ENCODE measurements around the gene PDSS1.
"Not testable (repeated sequence)": the region's sequence is repeated elsewhere in the genome, so short reads cannot be mapped to it uniquely, and the experiment has no call there.

DNA sequence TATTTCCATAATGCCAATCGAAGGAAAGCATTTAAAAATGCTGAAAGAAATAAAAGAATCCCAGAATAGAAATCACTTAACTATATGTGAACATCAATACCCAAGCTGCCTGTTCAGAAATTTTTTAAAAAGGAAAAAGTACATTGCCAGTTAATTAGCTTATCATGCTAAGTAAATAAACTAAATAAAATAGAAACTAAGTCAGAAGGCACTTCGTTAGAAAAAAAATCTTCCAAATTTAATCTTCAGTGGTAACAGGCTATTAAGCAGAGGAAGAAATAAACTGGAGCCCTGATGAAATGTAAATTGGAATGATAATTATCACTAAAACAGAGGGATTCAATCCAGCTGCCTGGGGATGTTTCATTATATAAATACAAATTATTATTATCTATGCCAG, 46.0 kb upstream of the PDSS1 start:
- TF ChIP-seq SPEN (CRISPR knock-in tag; IDR thresholded peaks at IDR 0.05; ENCODE audit: low read depth); EZH2 (conservative IDR thresholded peaks at IDR 0.05; ENCODE audit: low read depth, low read length); RAD21 (CRISPR knock-in tag; IDR thresholded peaks at IDR 0.05); GABPA (IDR thresholded peaks at IDR 0.05; ENCODE audit: low read depth, low read length); GABPA (CRISPR knock-in tag; IDR thresholded peaks at IDR 0.05; ENCODE audit: low read depth); FOXM1 (CRISPR knock-in tag; IDR thresholded peaks at IDR 0.05); NFIC (IDR thresholded peaks at IDR 0.05; ENCODE audit: low read length); POLR2A (IDR thresholded peaks at IDR 0.05; ENCODE audit: insufficient read depth in 1 of 2, low read depth in 2 of 2, low read length in 2 of 2): not testable (repeated sequence)
- TF ChIP-seq, protein P1, sequence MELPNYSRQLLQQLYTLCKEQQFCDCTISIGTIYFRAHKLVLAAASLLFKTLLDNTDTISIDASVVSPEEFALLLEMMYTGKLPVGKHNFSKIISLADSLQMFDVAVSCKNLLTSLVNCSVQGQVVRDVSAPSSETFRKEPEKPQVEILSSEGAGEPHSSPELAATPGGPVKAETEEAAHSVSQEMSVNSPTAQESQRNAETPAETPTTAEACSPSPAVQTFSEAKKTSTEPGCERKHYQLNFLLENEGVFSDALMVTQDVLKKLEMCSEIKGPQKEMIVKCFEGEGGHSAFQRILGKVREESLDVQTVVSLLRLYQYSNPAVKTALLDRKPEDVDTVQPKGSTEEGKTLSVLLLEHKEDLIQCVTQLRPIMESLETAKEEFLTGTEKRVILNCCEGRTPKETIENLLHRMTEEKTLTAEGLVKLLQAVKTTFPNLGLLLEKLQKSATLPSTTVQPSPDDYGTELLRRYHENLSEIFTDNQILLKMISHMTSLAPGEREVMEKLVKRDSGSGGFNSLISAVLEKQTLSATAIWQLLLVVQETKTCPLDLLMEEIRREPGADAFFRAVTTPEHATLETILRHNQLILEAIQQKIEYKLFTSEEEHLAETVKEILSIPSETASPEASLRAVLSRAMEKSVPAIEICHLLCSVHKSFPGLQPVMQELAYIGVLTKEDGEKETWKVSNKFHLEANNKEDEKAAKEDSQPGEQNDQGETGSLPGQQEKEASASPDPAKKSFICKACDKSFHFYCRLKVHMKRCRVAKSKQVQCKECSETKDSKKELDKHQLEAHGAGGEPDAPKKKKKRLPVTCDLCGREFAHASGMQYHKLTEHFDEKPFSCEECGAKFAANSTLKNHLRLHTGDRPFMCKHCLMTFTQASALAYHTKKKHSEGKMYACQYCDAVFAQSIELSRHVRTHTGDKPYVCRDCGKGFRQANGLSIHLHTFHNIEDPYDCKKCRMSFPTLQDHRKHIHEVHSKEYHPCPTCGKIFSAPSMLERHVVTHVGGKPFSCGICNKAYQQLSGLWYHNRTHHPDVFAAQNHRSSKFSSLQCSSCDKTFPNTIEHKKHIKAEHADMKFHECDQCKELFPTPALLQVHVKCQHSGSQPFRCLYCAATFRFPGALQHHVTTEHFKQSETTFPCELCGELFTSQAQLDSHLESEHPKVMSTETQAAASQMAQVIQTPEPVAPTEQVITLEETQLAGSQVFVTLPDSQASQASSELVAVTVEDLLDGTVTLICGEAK (IDR thresholded peaks at IDR 0.05): not testable (repeated sequence)
- TF ChIP-seq, protein P1 (CRISPR knock-in tag; IDR thresholded peaks at IDR 0.05): not testable (repeated sequence)

Measured in HepG2 (cell line).